ENCODE data around the gene CHMP4A. TPM values are rescaled to one million over a fixed set of nuclear protein-coding genes. Genes with fewer than 3 reads are reported as not detected.

The CHMP4A gene
- total RNA-seq, 1 experiment from 2014 or later: 58.3 TPM

GRCh38 chr14:24185741-24186140 is 27.5 kb downstream of the CHMP4A start:
- Histone ChIP-seq H3K9me3 (ENCODE audit: low read length) (no peaks in the 10 kb centered on the region), H3K4me3 (ENCODE audit: low read length) (no peak overlapping the region), H3K4me1 (ENCODE audit: insufficient read depth, low read length) (peaks cover 8% of the 10 kb centered on the region), H3K9ac (ENCODE audit: low read length) (no peak overlapping the region), H3K27me3 (ENCODE audit: low read length) (no peaks in the 10 kb centered on the region), H3K9me2 (replicated peaks; ENCODE audit: low read length) (no peaks in the 10 kb centered on the region), H3F3A (ENCODE audit: low read length, unreplicated experiment) (no peaks in the 10 kb centered on the region), H2AFZ (ENCODE audit: low read length) (no peak overlapping the region), H3K4me2 (ENCODE audit: low read length) (no peak overlapping the region), H3K36me3 (ENCODE audit: low read depth, low read length) (peaks cover 31% of the 10 kb centered on the region; the same call in 1 of the 2 replicates), H3K79me2 (ENCODE audit: low read length) (peaks cover 25% of the 10 kb centered on the region), H4K20me1 (ENCODE audit: low read length) (no peaks in the 10 kb centered on the region), H3K27ac (ENCODE audit: low read length) (no peak overlapping the region)
- CTCF ChIA-PET: no interaction called here
- TF ChIP-seq EZH2phosphoT487 (IDR thresholded peaks at IDR 0.05; ENCODE audit: borderline replicate concordance, low read length) (no peak), EZH2 (IDR thresholded peaks at IDR 0.05; ENCODE audit: low read length, unreplicated experiment) (no peak)
- TF ChIP-seq, protein P1, sequence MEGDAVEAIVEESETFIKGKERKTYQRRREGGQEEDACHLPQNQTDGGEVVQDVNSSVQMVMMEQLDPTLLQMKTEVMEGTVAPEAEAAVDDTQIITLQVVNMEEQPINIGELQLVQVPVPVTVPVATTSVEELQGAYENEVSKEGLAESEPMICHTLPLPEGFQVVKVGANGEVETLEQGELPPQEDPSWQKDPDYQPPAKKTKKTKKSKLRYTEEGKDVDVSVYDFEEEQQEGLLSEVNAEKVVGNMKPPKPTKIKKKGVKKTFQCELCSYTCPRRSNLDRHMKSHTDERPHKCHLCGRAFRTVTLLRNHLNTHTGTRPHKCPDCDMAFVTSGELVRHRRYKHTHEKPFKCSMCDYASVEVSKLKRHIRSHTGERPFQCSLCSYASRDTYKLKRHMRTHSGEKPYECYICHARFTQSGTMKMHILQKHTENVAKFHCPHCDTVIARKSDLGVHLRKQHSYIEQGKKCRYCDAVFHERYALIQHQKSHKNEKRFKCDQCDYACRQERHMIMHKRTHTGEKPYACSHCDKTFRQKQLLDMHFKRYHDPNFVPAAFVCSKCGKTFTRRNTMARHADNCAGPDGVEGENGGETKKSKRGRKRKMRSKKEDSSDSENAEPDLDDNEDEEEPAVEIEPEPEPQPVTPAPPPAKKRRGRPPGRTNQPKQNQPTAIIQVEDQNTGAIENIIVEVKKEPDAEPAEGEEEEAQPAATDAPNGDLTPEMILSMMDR (conservative IDR thresholded peaks at IDR 0.05; ENCODE audit: low read depth, low read length): no peak
- DNase-seq (no peak), ATAC-seq (no peak)
- BruUV-seq (replicated peaks): no TSS peak
- intact Hi-C loops (cut with micrococcal nuclease): no loop called here
- POLR2A ChIA-PET (ENCODE audit: unreplicated experiment): no interaction called here

GRCh38 chr14:24185026-24185425 is 28.3 kb downstream of the CHMP4A start:
- Histone ChIP-seq H3K9me2 (replicated peaks; ENCODE audit: low read length) (no peaks in the 10 kb centered on the region), H3F3A (ENCODE audit: low read length, unreplicated experiment) (no peaks in the 10 kb centered on the region), H2AFZ (ENCODE audit: low read length) (no peak overlapping the region), H3K4me3 (ENCODE audit: low read length) (no peak overlapping the region), H3K79me2 (ENCODE audit: low read length) (peaks cover 25% of the 10 kb centered on the region), H3K4me1 (ENCODE audit: insufficient read depth, low read length) (peaks cover 8% of the 10 kb centered on the region), H3K27me3 (ENCODE audit: low read length) (no peaks in the 10 kb centered on the region), H3K9ac (ENCODE audit: low read length) (no peak overlapping the region), H4K20me1 (ENCODE audit: low read length) (no peaks in the 10 kb centered on the region), H3K36me3 (ENCODE audit: low read depth, low read length) (peaks cover 37% of the 10 kb centered on the region; the same call in 1 of the 2 replicates), H3K4me2 (ENCODE audit: low read length) (no peak overlapping the region), H3K27ac (ENCODE audit: low read length) (no peak overlapping the region), H3K9me3 (ENCODE audit: low read length) (no peaks in the 10 kb centered on the region)
- no peak for DNase-seq
- intact Hi-C loops (cut with micrococcal nuclease): no loop called here
- no TSS peak for BruUV-seq (replicated peaks)
- no peak for TF ChIP-seq EZH2 (IDR thresholded peaks at IDR 0.05; ENCODE audit: low read length, unreplicated experiment)
- TF ChIP-seq EZH2phosphoT487 (IDR thresholded peaks at IDR 0.05; ENCODE audit: borderline replicate concordance, low read length): no peak
- TF ChIP-seq, protein P1 (conservative IDR thresholded peaks at IDR 0.05; ENCODE audit: low read depth, low read length): no peak
- ATAC-seq: no peak
- ChIA-PET CTCF (no interaction called here), POLR2A (ENCODE audit: unreplicated experiment) (no interaction called here)

DNA sequence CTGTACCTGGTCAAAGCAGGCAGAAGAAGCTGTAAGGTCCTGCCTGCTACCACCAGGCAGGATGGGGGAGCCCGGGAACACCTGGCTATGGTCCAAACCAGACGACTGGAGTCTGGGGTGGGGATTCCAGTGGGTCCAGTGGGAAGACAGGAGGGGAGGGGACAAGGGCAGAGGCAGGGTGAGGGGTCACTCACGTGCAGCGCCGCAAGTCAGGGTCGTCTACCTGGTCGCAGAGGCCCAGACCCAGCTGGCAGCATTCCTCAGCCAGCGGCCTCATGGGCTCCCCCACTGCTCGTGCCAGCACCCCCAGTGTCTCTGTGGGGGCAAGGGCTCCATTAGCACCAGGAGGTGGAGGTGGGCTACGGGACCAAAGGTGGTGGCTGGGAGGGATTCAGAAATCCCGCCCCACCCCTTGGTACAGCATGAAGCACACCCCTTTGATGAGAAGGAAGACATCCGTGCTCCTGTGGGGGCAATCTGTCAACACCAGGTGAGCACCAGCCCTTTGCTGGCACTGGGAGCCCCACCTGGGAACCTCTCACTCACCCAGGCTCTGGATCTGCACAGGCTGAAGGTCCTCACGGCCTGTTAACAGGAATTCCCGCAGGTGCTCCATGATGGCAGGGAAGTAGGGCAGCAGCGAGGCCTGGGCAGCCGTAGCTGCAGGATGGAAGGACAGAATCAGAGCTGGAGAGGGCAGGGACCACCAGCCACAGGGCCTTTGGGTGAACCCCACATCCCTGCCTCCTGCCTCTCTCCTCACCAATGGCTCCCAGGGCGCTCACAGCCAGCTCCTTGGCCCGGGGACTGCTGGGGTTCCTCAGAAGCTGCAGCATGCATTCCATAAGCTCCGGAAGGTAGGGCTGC is 29.0 kb downstream of the CHMP4A start:
- H3K27ac ChIP-seq (ENCODE audit: low read length): no peak overlapping the region
- CTCF ChIA-PET: no interaction called here
- no peaks in the 10 kb centered on the region for H3F3A ChIP-seq (ENCODE audit: low read length, unreplicated experiment)
- BruUV-seq (replicated peaks): no TSS peak
- H4K20me1 ChIP-seq (ENCODE audit: low read length): no peaks in the 10 kb centered on the region
- no peaks in the 10 kb centered on the region for H3K9me2 ChIP-seq (replicated peaks; ENCODE audit: low read length)
- no peaks in the 10 kb centered on the region for H3K27me3 ChIP-seq (ENCODE audit: low read length)
- H3K4me2 ChIP-seq (ENCODE audit: low read length): no peak overlapping the region
- H2AFZ ChIP-seq (ENCODE audit: low read length): no peak overlapping the region
- POLR2A ChIA-PET (ENCODE audit: unreplicated experiment): no interaction called here
- H3K9me3 ChIP-seq (ENCODE audit: low read length): no peaks in the 10 kb centered on the region
- H3K36me3 ChIP-seq (ENCODE audit: low read depth, low read length): peaks cover 41% of the 10 kb centered on the region; the same call in 1 of the 2 replicates
- H3K4me1 ChIP-seq (ENCODE audit: insufficient read depth, low read length): peaks cover 8% of the 10 kb centered on the region
- H3K79me2 ChIP-seq (ENCODE audit: low read length): peaks cover 25% of the 10 kb centered on the region
- TF ChIP-seq, protein P1 (conservative IDR thresholded peaks at IDR 0.05; ENCODE audit: low read depth, low read length): no peak
- TF ChIP-seq EZH2 (IDR thresholded peaks at IDR 0.05; ENCODE audit: low read length, unreplicated experiment) (no peak), EZH2phosphoT487 (IDR thresholded peaks at IDR 0.05; ENCODE audit: borderline replicate concordance, low read length) (no peak)
- no peak overlapping the region for H3K4me3 ChIP-seq (ENCODE audit: low read length)
- no peak overlapping the region for H3K9ac ChIP-seq (ENCODE audit: low read length)
- DNase-seq: no peak
- ATAC-seq: no peak
- intact Hi-C loops (cut with micrococcal nuclease): no loop called here
